Endometrium (tissue), 2 donors: ENCODE results near the gene SEC14L2.

Experiments
- FAIRE-seq: peaks from 2 replicates; lab custom pipeline; 2012; peaks lifted over from hg19 to GRCh38; lab: Jason Lieb, UNC
- donor health status: control.
- donor health status: control.

SEC14L2 gene

GRCh38 chr22:30396871-30397655 is at the start of gene SEC14L2:
TSS of gene SEC14L2 (plus strand) at chr22:30397018. CDS start at chr22:30397117, 99 bp downstream.
- no peak for FAIRE-seq

- no peak for FAIRE-seq
Observed at GRCh38 chr22:30347255-30347892, 49.4 kb upstream of the SEC14L2 start.

GRCh38 chr22:30348404-30348803 is 48.4 kb upstream of the SEC14L2 start:
- no peak for FAIRE-seq

DNA sequence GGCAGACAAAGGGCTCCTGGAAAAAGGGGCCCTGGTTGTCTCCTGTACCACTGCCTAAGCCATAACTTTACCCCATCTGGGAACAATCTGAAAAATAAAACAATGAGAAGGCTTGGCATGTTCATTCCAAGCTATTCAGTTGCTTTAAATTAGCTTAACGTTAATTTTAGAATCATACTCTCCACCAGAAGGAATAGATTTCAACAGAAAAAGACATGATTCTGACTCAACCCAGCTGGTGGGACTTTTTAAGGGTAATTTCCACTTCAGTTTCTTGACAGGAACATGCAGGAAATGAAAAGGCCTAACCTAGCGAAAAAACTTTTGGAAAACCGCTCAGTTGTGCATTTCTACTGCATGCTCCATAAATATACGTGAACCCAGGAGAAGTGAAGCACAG is 48.0 kb upstream of the SEC14L2 start:
- FAIRE-seq: no peak

DNA sequence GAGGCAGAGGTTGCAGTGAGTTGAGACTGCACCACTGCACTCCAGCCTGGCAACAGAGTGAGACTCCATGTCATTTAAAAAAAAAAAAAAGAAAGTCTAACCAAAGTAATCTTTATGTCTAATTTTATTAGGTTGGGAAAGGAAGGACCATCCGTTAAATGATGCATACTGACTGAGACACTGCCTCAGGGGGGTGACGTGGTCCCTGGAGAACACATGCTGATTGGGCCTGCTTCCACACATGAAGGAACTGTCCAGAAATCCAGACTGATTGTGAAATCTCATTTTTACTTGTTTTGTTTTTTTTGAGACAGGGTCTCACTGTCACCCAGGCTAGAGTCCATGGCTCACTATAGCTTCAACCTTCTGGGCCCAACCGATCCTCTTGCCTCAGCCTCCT is 45.6 kb upstream of the SEC14L2 start:
- no peak for FAIRE-seq

GRCh38 chr22:30354644-30355043 is 42.2 kb upstream of the SEC14L2 start:
- no peak for FAIRE-seq

GRCh38 chr22:30356449-30357235 is 40.2 kb upstream of the SEC14L2 start, which contains the start of the genes CCDC157 and SF3A1:
TSS of gene CCDC157 (plus strand) at chr22:30357007. CDS start at chr22:30366001, 8,994 bp downstream.
TSS of gene SF3A1 (minus strand) at chr22:30356894. CDS start at chr22:30356792, 102 bp downstream.
- no peak for FAIRE-seq

DNA sequence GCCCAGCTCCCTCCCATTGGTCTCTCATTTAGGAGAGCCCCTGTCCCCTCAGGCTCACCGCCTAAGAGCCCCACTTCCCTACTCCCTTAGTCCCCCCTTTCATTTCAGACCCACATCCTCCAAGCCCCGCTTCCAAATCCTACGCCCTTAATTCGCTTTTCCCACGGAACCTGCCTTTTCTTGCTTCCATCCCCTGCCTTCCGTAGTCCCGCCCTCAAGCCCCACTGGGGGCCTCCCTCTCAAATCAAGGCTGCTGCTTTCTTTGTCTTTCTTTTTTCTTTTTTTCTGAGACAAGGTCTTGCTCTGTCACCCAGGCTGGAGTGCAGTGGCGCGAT is 39.6 kb upstream of the SEC14L2 start:
- no peak for FAIRE-seq

DNA sequence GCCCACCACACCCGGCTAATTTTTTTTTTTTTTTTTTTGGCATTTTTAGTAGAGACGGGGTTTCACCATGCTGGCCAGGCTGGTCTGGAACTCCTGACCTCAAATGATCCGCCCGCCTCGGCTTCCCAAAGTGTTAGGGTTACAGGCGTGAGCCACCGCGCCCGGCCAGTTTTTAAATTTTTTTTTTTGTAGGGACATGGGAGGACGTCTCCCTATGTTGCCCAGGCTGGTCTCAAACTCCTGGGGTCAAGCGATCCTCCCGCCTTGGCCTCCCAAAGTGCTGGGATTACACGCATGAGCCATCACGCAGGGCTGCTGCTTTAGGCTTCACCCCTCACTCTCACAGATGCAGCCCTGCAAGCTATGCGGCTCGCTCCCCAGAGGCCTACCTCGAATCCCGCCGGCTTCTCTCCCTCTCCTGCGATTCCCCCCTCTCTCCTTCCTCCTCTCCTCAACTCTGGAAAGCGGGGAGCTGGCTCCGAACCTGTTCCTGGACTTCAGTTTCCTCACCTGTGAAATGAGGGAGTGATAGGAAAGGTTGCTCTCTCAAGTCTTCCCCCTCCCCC is 39.1 kb upstream of the SEC14L2 start:
- no peak for FAIRE-seq

DNA sequence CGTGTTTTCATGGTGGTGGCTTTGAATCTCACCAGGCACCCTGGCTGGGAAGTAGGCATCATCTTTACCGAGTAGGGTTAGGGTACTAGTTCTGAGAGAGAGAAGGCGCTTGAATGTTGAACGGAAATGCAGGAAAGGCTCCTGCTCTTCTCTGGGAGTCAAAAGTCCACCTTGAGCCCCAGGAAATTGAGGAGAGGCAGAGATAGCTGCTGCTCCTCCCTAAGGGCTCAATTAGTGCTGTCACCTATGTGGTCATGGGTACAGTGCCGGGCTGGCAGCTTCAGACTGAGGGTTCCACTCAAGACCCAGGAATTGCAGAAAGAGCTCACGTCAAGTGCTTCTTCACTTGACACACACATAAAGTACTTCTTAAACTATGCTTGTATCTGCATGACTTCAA is 38.3 kb upstream of the SEC14L2 start:
- FAIRE-seq: no peak

- no peak for FAIRE-seq
Observed at GRCh38 chr22:30361916-30362650, 34.7 kb upstream of the SEC14L2 start.

DNA sequence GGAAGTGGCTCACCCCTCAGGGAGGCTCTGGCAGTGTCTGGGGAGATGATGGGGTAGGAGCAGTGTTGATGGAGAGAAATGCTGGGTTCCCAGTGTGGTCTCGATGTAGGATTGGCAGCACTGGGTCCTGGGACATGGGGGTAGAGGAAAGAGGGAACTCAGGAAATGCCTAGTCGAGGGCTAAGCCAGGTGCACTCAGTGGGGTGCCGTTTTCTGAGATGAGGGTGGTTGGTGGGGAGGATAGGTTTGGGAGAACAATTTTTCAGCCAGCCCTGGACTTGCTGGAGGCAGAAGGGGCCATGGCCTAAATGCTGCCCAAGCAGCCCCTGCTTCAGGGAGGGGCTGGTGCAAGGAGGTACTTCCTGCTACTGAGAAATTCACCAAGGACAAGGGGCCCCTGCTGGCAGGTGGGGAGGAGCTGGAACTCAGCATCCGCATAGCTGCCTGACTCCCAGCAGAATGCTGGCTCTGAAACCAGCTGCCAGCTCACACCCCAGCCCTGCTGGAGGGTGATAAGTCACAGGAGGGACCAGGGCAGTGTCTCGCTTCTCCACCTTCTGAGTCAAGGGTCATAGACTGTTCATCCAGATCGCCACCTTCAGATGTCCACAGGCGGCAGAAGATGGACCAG is 34.1 kb upstream of the SEC14L2 start:
- FAIRE-seq: no peak

- FAIRE-seq: no peak
Observed at GRCh38 chr22:30365891-30366290, 30.9 kb upstream of the SEC14L2 start.

DNA sequence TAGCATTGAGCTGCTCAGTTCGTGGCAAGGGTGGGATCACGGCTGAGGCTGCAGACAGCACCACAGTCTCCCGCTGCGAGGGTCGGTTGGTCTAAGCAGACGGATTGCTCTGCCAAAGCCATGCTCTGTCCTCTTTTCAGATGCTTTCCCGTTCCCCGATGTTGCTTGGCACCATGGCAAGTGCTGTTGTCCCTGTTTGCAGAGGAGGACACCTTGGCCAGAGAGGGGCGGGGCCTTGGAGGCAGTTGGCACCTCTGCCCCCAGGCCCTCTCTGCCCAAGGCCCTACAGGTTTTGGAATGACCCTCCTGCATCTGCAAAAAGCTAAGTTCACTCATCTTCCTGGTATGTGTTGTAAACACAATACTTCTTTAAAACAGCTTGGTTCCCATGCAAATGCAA is 28.4 kb upstream of the SEC14L2 start:
- FAIRE-seq: no peak

DNA sequence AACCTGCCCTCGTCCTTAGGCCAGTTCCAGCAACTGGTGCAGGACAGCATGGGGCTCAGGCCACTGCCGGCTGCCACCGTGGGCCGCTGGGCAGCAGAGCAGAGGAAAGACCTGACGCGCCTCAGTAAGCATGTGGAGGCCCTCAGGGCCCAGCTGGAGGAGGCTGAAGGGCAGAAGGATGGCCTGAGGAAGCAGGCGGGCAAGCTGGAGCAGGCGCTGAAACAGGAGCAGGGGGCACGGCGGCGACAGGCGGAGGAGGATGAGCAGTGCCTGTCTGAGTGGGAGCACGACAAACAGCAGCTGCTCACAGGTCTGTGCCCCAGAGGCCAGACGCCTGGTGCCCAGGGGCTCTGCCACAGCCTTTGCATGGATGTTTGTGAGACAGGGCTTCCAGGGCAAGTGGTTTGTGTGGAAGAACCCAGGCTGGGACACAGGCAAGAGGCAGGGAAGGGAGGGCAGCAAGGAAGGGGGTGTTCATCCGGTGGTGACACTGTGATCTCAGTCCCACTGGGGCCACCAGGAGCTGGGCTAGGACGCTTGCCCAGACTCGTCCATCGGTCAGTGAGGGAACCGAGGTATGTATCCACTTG is 26.1 kb upstream of the SEC14L2 start:
- no peak for FAIRE-seq

DNA sequence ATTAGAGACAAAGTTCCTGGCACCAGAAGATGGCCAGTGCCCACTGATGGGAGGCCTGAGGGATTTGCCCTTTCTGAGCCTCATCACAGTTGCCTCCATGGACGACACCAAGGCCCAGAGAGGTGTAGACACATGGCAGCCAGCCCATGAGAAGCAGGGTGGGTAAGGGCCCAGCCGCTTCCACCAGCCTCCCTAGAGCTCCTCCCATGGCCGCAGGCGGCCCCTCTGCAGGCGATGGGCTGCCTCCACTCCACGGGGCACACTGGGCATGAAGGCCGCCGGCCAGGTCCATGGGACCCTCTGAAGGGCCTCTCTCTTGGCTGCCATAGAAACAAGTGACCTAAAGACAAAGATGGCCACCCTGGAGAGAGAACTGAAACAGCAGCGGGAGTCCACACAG is 25.5 kb upstream of the SEC14L2 start:
- FAIRE-seq: no peak

DNA sequence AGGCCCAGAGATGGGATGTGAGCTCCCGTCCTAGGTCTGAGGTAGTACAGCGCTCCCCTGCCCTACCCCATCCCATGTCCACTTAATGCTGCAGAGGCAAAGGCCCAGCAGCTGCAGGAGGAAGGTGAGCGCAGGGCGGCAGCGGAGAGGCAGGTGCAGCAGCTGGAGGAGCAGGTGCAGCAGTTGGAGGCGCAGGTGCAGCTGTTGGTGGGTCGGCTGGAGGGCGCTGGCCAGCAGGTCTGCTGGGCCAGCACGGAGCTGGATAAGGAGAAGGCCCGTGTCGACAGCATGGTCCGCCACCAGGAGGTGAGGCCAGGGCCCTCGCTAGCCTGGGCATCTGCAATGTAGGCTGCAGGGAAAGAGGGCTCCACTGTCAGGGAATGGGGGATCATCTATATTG is 24.8 kb upstream of the SEC14L2 start:
- FAIRE-seq: no peak

DNA sequence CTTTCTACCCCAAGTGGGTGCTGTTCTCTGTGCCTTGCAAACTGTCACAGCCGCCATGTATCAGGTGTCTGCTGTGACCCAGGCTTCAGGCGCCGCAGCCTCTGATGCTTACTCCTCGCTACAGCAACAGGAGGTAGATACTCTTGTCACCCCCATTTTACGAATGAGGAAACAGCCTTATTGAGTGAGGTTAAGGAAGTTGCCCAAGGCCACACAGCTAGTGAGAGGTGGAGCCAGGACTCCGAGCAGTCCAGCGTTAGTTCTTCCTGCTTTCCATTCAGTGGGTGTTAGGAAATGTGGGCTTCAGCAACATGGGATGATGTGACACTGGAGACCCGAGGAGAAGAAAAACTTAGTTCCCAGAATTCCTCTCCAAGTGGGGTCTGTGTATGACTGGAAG is 23.9 kb upstream of the SEC14L2 start:
- no peak for FAIRE-seq

DNA sequence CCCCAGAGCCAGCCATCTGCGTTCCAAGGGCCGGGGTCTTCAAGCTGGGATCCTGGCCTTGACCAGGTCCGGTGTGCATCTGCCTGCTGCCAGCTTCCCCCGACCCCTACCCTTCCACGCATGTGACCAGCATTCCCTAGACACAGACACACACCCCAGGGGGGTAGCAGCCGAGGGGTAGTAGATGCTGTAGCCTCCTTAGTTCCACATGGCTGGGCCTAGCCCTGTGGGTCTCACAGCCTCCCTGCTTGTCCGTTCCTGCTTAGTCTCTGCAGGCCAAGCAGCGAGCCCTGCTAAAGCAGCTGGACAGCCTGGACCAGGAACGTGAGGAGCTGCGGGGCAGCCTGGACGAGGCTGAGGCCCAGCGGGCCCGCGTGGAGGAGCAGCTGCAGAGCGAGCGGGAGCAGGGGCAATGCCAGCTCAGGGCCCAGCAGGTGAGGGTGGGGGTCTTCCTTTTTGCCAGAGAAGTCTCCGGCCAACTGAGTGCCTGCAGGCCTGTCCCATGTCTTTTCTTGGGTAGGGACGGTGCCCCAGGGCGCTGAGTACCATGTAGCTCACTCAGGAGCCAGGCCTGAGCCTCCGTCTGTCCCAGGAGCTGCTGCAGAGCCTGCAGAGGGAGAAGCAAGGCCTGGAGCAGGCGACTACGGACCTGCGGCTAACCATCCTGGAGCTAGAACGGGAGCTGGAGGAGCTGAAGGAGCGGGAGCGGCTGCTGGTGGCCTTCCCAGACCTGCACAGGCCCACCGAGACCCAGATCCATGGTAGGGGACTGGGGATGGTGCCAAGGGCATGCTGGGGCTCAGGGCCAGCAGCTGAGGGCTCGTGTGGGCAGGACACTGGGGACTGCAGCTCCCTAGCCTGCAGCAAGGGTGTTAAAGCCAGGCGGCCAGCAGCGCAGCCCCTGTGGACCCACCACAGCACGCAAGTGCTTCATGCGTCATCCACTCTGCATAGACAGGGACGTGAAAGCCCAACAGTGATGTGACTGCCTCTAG is 23.2 kb upstream of the SEC14L2 start:
- no peak for FAIRE-seq
